ENCODE results near the gene ZNF28. TPM values are rescaled to one million over a fixed set of nuclear protein-coding genes. Genes with fewer than 3 reads are reported as not detected.

The ZNF28 gene
- total RNA-seq: 27.0 and 42.2 TPM in 2 replicates

GRCh38 chr19:52821204-52821960 is at the start of gene ZNF28:
TSS of gene ZNF28 (minus strand) at chr19:52821633. CDS start at chr19:52817958, 3,675 bp downstream.

GRCh38 chr19:52857378-52858191 is 36.2 kb upstream of the ZNF28 start, which contains the start of gene ZNF468:
TSS of gene ZNF468 (minus strand) at chr19:52857619. CDS start at chr19:52854272, 3,347 bp downstream.

DNA sequence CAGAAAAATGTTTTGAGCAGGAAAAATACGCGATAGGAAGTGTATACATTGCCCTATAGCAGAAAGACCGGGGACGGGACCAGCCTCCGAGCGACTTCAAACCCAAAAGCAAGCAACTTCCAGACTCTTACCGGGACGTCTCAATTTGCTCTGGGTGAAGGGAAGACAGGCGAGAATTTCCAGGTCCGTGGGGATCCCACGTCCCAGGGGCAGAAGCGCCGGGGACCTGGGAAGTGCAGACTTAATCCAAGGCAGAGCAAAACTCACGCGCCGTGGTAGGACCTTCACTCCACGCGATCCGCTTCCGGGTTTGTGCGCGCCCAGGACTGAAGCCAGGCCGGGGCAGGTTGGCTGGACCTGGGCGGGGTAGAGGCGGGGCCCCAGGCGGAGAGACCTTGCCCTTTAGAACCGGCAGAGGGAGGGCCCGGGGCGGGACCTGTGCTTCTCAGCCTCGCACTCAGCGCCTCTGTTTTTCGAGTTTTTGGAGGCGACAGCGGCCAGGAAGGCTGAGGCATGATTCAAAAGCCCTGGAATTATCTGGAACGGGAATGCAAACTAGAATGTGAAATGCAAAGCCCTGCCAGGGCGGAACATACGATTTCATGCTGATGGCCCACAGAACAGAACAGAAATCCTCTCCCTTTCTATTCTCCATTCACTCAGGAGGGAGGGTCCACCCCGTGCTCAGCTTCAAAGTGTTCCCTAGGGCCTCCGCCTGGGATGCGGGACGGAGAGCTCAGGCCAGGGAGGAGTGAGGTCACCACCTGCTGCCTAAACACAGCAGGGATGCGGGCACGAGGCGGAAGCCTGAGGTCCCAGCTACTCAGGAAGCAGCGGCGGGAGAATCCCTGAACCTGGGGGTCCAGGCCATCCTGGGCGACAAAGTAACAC is 34.7 kb downstream of the ZNF28 start, which contains the start of gene ZNF600:
TSS of gene ZNF600 (minus strand) at position 328 of the 891 bp plus-strand sequence. CDS start 7,903 bp downstream, outside the sequence.

Other genes with a start within 250 kb of the ZNF28 start
- 86.3 and 90.8 TPM in 2 replicates for gene ZNF83, start 183.3 kb downstream of the ZNF28 start, total RNA-seq
- gene ZNF611, start 86.6 kb downstream of the ZNF28 start, total RNA-seq: 7.2 and 13.5 TPM in 2 replicates
- 12.5 and 12.6 TPM in 2 replicates for gene ZNF600, start 34.8 kb downstream of the ZNF28 start, total RNA-seq
- 54.0 and 74.0 TPM in 2 replicates for gene ZNF468, start 36.0 kb upstream of the ZNF28 start, total RNA-seq
- gene ZNF320, start 76.0 kb upstream of the ZNF28 start, total RNA-seq: 17.1 and 30.8 TPM in 2 replicates
- 8.2 and 9.0 TPM in 2 replicates for gene ZNF888, start 101.8 kb upstream of the ZNF28 start, total RNA-seq
- 11.6 and 13.4 TPM in 2 replicates for gene ZNF816, start 141.2 kb upstream of the ZNF28 start, total RNA-seq
- gene ERVV-1, start 192.3 kb upstream of the ZNF28 start, total RNA-seq: 0.48 TPM in 1 of 2 replicates, not detected in the other
- gene ERVV-2, start 223.1 kb upstream of the ZNF28 start, total RNA-seq: 0.24 TPM in 1 of 2 replicates, not detected in the other